Mucosa of rectum (tissue), 2 donors: ENCODE measurements around the gene RYR2.

Experiments
- H3K27ac ChIP-seq, 2 donors: one replicate each; pipeline ENCODE4 v1.7.0; 2013; ENCODE audit warnings: inconsistent platforms in 2 of 2, low read depth in 2 of 2, low read length in 2 of 2
- H3K27me3 ChIP-seq, 2 donors: one replicate each; pipeline ENCODE4 v1.7.0; 2013; ENCODE audit warnings: low read length in 2 of 2; ENCODE audit not compliant: control insufficient read depth in 2 of 2, insufficient read depth in 2 of 2
- H3K36me3 ChIP-seq, 2 donors: one replicate each; pipeline ENCODE4 v1.7.0; 2013; ENCODE audit warnings: low read length in 2 of 2; ENCODE audit not compliant: control insufficient read depth in 2 of 2, insufficient read depth in 2 of 2
- H3K4me1 ChIP-seq, 2 donors: one replicate each; pipeline ENCODE4 v1.7.0; 2013; ENCODE audit warnings: low read length in 2 of 2, mild to moderate bottlenecking in 1 of 2; ENCODE audit not compliant: control insufficient read depth in 2 of 2, insufficient read depth in 2 of 2
- H3K4me3 ChIP-seq, 2 donors: one replicate each; pipeline ENCODE4 v1.7.0; 2013; ENCODE audit warnings: low read length in 2 of 2
- H3K9ac ChIP-seq, 2 donors: one replicate each; pipeline ENCODE4 v1.7.0; 2013; ENCODE audit warnings: low read length in 2 of 2, low read depth in 1 of 2, mild to moderate bottlenecking in 1 of 2
- H3K9me3 ChIP-seq, 2 donors: one replicate each; pipeline ENCODE4 v1.7.0; 2013; ENCODE audit warnings: low read length in 2 of 2; ENCODE audit not compliant: control insufficient read depth in 2 of 2
- donor health status: healthy.
- donor health status: Normal muscosa, but diverticular disease.

The RYR2 gene

GRCh38 chr1:237791592-237791991 lies 749.6 kb downstream of the RYR2 start:
- Histone ChIP-seq H3K36me3 (no peaks in the 10 kb centered on the region), H3K9me3 (no peaks in the 10 kb centered on the region), H3K27ac (no peak overlapping the region), H3K4me3 (no peak overlapping the region), H3K9ac (no peak overlapping the region), H3K27me3 (no peaks in the 10 kb centered on the region), H3K4me1 (peaks cover 0 to 7% of the 10 kb centered on the region in 2 donors)

DNA sequence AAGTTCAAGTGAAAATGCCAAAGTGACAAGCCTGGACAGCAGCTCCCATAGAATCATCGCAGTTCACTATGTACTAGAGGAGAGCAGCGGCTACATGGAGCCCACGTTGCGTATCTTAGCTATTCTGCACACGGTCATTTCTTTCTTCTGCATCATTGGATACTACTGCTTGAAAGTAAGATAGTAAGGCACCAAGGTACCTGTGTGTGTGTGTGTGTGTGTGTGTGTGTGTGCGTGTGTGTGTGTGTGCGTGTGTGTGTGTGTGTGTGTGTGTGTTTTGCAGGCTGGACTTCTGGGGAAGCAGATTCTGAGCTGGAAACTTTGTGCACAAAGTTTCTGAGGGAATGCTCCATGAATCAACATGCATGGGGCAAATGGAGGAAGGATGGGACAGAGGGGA lies 750.2 kb downstream of the RYR2 start:
- H3K4me3 ChIP-seq = no peak overlapping the region
- H3K27me3 ChIP-seq = no peaks in the 10 kb centered on the region
- no peaks in the 10 kb centered on the region for H3K9me3 ChIP-seq
- peaks cover 0 to 7% of the 10 kb centered on the region in 2 donors for H3K4me1 ChIP-seq
- no peak overlapping the region for H3K9ac ChIP-seq
- no peaks in the 10 kb centered on the region for H3K36me3 ChIP-seq
- H3K27ac ChIP-seq = no peak overlapping the region

DNA sequence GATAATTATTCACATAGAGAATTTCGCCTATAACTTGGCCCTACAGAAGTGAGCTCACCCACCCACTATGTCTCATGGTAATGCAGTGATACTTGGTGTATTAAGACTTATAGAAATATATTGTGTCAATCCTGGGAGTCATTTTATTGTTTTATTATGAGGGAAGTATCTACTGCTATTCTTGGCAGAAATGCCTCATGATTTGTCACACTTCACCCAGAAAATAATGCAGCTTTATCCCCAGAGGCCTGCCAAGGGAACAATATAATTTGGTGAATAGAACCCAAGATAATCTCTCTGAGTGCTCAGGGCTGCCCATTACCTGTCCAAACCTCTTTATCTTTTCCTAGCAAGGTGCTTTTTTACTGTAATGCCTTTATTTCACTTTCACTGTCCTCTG lies 750.7 kb downstream of the RYR2 start:
- Histone ChIP-seq H3K36me3 (no peaks in the 10 kb centered on the region), H3K27ac (no peak overlapping the region), H3K9me3 (no peaks in the 10 kb centered on the region), H3K9ac (no peak overlapping the region), H3K4me3 (no peak overlapping the region), H3K4me1 (peaks cover 0 to 7% of the 10 kb centered on the region in 2 donors), H3K27me3 (no peaks in the 10 kb centered on the region)

DNA sequence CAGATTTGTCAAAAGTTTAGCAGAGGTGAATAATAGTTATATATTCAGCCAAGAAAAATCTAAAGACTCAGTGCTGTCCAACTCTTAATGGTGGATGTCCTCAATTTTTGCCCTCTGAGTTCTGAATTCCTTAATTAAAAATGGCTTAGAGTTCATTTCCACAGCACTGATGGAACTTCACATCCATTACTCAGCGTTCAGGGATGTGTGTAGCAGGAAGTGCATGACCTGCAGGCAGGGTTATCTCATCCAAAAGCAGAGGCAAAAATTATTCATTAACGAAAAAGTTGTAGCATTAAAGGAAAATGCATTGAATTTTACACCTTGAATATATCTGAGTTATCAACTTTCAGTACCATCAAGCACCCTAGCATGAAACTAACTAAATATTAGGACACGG lies 752.1 kb downstream of the RYR2 start:
- H3K4me1 ChIP-seq = peaks cover 0 to 4% of the 10 kb centered on the region in 2 donors
- H3K27ac ChIP-seq = no peak overlapping the region
- H3K9me3 ChIP-seq = no peaks in the 10 kb centered on the region
- H3K36me3 ChIP-seq = no peaks in the 10 kb centered on the region
- no peak overlapping the region for H3K9ac ChIP-seq
- H3K4me3 ChIP-seq = no peak overlapping the region
- no peaks in the 10 kb centered on the region for H3K27me3 ChIP-seq

GRCh38 chr1:237795558-237795957 lies 753.6 kb downstream of the RYR2 start:
- Histone ChIP-seq H3K36me3 (no peaks in the 10 kb centered on the region), H3K9me3 (no peaks in the 10 kb centered on the region), H3K4me3 (no peak overlapping the region), H3K4me1 (no peaks in the 10 kb centered on the region), H3K27ac (no peak overlapping the region), H3K9ac (no peak overlapping the region), H3K27me3 (no peaks in the 10 kb centered on the region)

DNA sequence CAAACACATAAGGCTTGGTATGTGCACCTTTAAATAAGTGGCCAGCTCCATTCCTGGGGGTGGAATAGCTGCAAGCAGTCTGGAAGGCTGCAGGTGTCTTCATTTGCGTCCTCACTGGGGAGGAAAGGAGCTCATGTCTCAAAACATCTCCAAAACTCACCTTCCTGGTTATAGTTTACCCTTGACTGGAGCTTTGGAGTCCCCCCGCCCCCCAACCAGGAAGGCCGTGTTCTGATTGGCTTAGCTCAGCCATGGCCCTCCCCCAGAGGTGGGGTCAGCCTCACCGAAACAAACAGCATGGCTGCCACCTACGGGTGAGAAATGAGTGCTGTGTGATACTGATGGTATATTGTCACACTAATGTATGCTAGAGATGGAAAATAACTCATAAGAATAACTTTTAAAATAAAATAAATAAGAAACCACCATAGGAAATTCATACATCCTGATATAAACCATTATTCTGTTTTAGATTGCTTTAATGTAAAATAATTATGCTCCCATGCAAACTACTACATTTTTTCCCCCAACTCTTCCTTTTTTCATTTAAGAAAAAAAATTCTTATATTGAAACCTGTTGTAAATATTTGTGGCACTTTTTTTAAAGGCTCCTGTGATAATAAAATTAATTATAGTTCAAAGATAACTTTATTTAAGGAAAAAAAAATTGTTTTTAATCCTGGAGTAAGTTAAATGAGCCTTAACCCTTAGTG lies 757.9 kb downstream of the RYR2 start:
- H3K4me3 ChIP-seq = peak overlapping the region; percentile 16 to 34
- no peaks in the 10 kb centered on the region for H3K36me3 ChIP-seq
- H3K4me1 ChIP-seq = no peaks in the 10 kb centered on the region

DNA sequence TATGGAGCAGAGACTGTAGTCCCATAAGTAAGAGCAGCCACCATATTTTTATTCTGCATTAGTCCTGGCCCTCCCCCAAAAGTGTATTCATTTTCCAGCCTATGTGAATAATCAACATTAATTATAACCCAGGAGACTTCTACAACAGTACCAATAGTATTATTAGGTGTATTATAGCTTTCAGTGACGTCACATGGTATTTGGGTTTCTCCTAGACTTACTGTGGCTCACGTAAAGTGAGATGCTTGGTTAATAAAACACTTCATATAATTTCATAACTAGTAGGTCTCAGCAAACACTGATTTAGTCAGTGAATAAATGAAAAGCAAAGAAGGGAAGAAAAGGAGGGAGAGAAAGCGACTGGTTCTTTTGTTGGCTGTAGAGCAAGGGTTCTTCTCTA lies 762.5 kb downstream of the RYR2 start:
- no peaks in the 10 kb centered on the region for H3K36me3 ChIP-seq
- H3K27ac ChIP-seq = no peak overlapping the region
- no peaks in the 10 kb centered on the region for H3K4me1 ChIP-seq
- no peak overlapping the region for H3K4me3 ChIP-seq
- no peak overlapping the region for H3K9ac ChIP-seq
- H3K27me3 ChIP-seq = no peaks in the 10 kb centered on the region
- no peaks in the 10 kb centered on the region for H3K9me3 ChIP-seq

More for the DNA sequence above, 757.9 kb downstream of the RYR2 start:
- Histone ChIP-seq H3K9ac (no peak overlapping the region), H3K27me3 (no peaks in the 10 kb centered on the region), H3K27ac (no peak overlapping the region), H3K9me3 (no peaks in the 10 kb centered on the region)

- no peak overlapping the region for H3K4me3 ChIP-seq
- H3K9me3 ChIP-seq = no peaks in the 10 kb centered on the region
- H3K36me3 ChIP-seq = no peaks in the 10 kb centered on the region
- no peaks in the 10 kb centered on the region for H3K4me1 ChIP-seq
- H3K27ac ChIP-seq = no peak overlapping the region
- H3K9ac ChIP-seq = no peak overlapping the region
- H3K27me3 ChIP-seq = no peaks in the 10 kb centered on the region
Observed at GRCh38 chr1:237809099-237809498, 767.1 kb downstream of the RYR2 start.

GRCh38 chr1:237811633-237812032 lies 769.6 kb downstream of the RYR2 start:
- no peaks in the 10 kb centered on the region for H3K36me3 ChIP-seq
- no peaks in the 10 kb centered on the region for H3K4me1 ChIP-seq
- H3K27ac ChIP-seq = no peak overlapping the region
- H3K9me3 ChIP-seq = no peaks in the 10 kb centered on the region
- H3K9ac ChIP-seq = no peak overlapping the region
- no peaks in the 10 kb centered on the region for H3K27me3 ChIP-seq
- H3K4me3 ChIP-seq = no peak overlapping the region

- no peaks in the 10 kb centered on the region for H3K4me1 ChIP-seq
- H3K36me3 ChIP-seq = no peaks in the 10 kb centered on the region
- H3K9me3 ChIP-seq = no peaks in the 10 kb centered on the region
- H3K9ac ChIP-seq = no peak overlapping the region
- no peak overlapping the region for H3K27ac ChIP-seq
- no peak overlapping the region for H3K4me3 ChIP-seq
- H3K27me3 ChIP-seq = no peaks in the 10 kb centered on the region
Observed at GRCh38 chr1:237812061-237812460, 770.1 kb downstream of the RYR2 start.
